ENCODE results near the gene ASCL5.

ASCL5 gene

GRCh38 chr1:201085902-201086735 lies 40.9 kb downstream of the ASCL5 start:
- peak; percentile 18 for DNase-seq (ENCODE audit: low read depth)

DNA sequence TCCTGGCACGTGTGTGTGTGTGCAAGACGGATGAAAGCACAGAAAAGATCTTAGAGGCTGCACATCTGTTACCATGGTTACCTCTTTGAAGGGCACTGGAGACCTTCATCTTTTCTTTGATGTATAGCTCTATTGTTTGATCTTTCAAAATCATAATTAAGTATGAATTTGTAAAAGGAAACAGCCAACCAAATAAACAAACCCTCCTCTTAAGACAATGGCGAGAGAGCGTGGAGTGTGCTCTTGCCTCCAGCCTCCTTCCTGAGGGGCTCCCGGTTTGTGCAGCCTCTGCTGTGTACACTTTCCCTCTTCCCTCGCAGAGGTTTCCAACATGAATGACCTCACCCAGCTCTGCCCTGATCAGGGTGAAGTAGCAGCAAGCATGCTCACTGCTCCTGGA lies 42.7 kb downstream of the ASCL5 start:
- no peak for DNase-seq (ENCODE audit: low read depth)

DNA sequence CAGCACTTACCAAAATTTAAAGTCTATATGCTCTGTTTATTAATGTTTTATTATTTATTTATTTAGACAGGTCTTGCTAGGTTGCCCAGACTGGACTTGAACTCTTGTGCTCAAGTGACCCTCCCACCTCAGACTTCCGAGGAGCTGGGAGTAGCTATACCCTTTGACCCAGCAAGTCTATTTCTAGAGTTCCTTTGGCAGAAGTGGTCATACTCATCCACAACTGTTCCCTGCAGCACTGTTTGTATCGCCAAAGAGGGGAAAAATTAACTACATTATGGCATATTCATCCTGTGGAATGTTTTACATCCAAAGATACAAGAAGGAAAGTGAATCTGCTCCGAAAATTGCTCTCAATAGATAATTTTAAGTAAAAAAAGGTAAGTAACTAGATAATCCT lies 43.2 kb downstream of the ASCL5 start:
- DNase-seq (ENCODE audit: low read depth): no peak

DNA sequence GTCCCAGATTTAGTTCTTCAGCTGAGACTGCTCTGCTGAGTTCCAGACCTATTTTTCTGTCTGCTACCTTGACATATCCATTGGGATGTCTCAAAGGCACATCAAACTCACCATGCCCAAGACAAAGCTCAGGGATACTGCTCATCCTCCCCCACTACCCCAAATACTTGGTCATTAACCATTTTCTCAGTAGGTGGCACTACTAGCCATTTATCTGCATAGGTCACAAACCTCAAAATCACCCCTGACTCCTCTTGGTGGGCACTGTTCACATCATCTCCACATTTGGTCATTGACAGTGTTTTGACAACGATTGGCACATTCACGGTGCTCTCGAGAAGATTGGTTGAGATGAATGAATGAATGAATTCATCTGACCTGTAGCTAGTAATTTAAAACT lies 46.8 kb downstream of the ASCL5 start:
- DNase-seq (ENCODE audit: low read depth): no peak

- DNase-seq (ENCODE audit: low read depth): no peak
Observed at GRCh38 chr1:201077736-201078135, 49.2 kb downstream of the ASCL5 start.

GRCh38 chr1:201077116-201077515 lies 49.9 kb downstream of the ASCL5 start:
- DNase-seq (ENCODE audit: low read depth): no peak

DNA sequence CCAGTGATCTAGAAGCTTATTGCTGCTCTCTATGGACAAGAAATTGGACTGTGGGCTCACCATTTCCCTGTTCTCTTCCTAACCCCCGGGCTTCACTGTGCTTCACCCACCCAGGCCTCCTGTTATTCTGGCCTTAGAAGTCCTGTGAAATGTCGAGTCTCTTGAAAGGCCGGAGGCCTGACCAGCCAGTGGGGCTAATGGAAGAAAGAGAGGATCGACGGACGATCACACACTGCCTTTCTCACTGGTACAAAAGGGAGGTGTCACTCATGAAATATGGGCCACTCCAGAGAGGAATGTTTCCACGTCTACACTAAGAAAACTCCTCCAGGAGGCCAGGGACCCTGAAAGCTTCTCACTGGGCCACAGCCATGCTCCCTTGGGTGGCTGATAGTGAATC lies 50.9 kb downstream of the ASCL5 start:
- DNase-seq (ENCODE audit: low read depth): no peak

GRCh38 chr1:201074018-201074417 lies 53.0 kb downstream of the ASCL5 start:
- no peak for DNase-seq (ENCODE audit: low read depth)

DNA sequence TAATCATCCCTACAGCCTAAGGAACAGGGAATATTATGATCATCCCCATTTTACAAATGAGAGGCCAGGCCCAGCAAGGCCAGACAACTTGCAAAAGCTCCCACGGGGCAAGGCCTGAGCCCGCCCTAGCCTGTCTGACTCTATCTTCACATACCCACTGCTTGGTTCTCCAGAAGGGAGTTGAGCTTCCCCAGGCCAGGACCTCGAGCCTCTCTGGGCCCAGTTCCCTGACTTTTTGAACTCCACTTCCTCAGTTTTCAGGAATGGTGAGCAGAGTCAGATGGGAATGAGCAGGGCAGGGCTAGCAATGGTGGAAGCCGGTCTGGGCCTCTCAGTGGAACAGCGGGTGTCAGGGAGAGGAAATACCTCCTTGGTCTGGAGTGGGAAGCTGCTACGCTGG lies 54.1 kb downstream of the ASCL5 start:
- no peak for DNase-seq (ENCODE audit: low read depth)

DNA sequence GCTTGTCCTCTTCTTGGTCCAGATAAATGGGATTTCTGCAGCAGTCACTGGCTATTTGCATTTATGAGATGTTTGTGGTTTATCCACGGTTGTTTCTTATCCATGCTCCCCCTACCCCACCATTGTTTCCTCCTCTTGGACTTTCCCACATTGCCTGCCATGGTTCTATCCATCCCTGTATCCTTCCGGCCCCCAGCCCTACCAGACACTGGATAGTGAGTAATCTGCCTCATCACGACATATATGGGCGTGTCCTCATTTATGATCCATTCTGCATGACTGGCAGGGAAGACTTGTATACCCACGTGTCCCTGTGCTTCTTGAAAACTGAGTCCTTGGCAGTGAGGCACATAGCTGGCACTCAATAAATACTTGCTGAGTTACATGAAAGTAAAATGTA lies 54.8 kb downstream of the ASCL5 start:
- no peak for DNase-seq (ENCODE audit: low read depth)

- DNase-seq (ENCODE audit: low read depth): no peak
Observed at GRCh38 chr1:201069636-201070035, 57.3 kb downstream of the ASCL5 start.

GRCh38 chr1:201068976-201069375 lies 58.0 kb downstream of the ASCL5 start:
- DNase-seq (ENCODE audit: low read depth): no peak

GRCh38 chr1:201066986-201067385 lies 60.0 kb downstream of the ASCL5 start:
- DNase-seq (ENCODE audit: low read depth): no peak

DNA sequence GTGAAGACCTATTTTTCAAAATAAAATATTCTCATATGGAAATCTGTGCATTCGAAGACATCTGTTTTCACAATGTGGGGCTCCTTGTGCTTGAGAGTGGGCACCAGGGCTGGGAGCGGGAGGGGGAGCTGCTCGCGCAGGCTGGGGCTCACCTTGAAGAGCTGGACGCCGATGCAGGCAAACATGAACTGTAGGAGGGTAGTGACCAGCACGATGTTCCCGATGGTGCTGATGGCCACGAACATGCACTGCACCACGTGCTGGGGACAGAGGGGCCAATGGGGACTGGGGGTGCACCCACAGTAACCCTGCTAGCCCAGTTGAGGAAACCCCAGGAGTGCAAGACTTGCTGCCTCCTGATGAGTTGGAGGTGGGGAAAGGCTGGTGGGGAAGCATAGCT lies 61.3 kb downstream of the ASCL5 start:
- no peak for DNase-seq (ENCODE audit: low read depth)

- no peak for DNase-seq (ENCODE audit: low read depth)
Observed at GRCh38 chr1:201064806-201065205, 62.2 kb downstream of the ASCL5 start.
